ENCODE measurements around the gene INTS2.
"Not testable (repeated sequence)": the region's sequence is repeated elsewhere in the genome, so short reads cannot be mapped to it uniquely, and the experiment has no call there.

Gene INTS2

DNA sequence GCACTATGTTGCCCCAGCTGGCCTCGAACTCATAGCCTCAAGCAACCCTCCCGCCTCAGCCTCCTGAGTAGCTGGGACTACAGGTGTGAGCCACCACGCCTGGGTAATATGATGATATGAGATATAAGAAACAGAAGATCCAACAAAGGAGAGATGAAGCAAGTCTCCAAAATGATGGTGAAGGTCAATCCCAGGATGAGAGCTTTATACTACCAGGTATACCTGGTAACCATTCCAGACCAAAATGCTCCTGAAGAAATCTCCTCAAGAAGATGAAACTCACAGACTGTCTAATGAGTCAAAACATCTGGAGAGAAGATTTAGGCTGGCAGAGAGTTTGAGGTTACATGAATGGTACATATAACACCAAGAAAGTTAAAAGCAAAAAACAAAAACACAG lies 24.5 kb downstream of the INTS2 start:
- Histone ChIP-seq H3K9ac (ENCODE audit: low read length in 5 of 5) (no peak overlapping the region), H3K27ac (ENCODE audit: low read depth, low read length) (no peak overlapping the region), H3K9me3 (ENCODE audit: control insufficient read depth in 5 of 5, low read length in 5 of 5) (no peaks in the 10 kb centered on the region), H3K36me3 (ENCODE audit: control insufficient read depth in 5 of 5, insufficient read depth in 5 of 5, low read length in 5 of 5) (peaks cover 35 to 73% (median 40%) of the 10 kb centered on the region in 5 donors), H3K4me3 (ENCODE audit: low read depth in 1 of 5, low read length in 5 of 5) (no peak overlapping the region), H3K4me1 (ENCODE audit: control insufficient read depth in 5 of 5, insufficient read depth in 5 of 5, low read length in 5 of 5) (no peaks in the 10 kb centered on the region), H3K27me3 (ENCODE audit: control insufficient read depth in 5 of 5, insufficient read depth in 4 of 5, low read length in 5 of 5) (no peaks in the 10 kb centered on the region)

DNA sequence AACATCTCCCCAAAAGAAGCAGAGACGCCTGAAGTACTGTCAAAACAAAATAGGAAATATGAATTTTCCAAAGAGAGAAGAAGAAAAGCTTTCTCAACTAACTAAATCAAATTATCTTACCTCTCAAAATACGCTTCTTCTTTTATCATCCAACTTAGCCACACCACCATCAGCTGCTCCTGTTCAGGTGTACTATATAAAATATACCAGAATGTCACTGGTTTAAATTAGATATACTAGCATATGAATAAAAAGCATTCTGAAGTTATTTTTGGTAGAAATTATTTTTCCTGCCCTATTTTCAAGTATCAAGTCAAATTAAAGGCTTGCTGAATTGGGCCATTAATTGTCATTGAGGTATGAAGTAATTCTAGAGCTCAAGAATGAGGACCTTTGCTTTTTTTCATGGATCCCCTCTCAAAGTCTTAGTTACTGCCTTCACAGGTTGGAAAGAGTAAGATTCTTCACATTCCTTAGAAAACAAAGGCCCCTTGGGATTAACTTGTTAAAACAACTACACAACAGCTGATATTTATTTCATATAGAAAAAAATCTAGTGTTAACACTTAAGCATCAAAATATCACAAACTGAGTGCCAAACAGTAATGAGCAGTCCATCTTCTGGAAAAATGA lies 30.1 kb downstream of the INTS2 start:
- no peaks in the 10 kb centered on the region for H3K9me3 ChIP-seq (ENCODE audit: control insufficient read depth in 5 of 5, low read length in 5 of 5)
- no peaks in the 10 kb centered on the region for H3K4me1 ChIP-seq (ENCODE audit: control insufficient read depth in 5 of 5, insufficient read depth in 5 of 5, low read length in 5 of 5)
- H3K27me3 ChIP-seq (ENCODE audit: control insufficient read depth in 5 of 5, insufficient read depth in 4 of 5, low read length in 5 of 5) = no peaks in the 10 kb centered on the region
- no peak overlapping the region for H3K9ac ChIP-seq (ENCODE audit: low read length in 5 of 5)
- no peak overlapping the region for H3K27ac ChIP-seq (ENCODE audit: low read depth, low read length)
- H3K4me3 ChIP-seq (ENCODE audit: low read depth in 1 of 5, low read length in 5 of 5) = no peak overlapping the region
- H3K36me3 ChIP-seq (ENCODE audit: control insufficient read depth in 5 of 5, insufficient read depth in 5 of 5, low read length in 5 of 5) = peaks cover 13 to 65% (median 33%) of the 10 kb centered on the region in 5 donors

DNA sequence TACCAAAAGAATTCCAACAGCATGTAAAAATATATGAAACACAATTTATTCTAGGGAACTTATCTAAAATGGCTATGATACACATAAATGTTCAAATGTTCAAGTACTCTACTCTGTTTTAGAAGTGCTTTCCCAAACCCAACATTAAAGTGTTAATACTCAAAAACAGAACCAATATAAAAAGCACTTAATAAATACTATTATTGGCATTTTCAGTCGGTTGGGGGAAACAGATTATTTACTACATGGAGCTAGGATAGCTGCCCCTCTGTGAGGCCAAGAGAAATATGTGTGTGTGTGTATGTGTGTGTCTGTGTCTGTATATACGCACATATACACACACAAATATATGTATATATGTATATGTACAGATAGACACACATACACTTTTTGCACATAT lies 32.4 kb downstream of the INTS2 start:
- Histone ChIP-seq H3K36me3 (ENCODE audit: control insufficient read depth in 5 of 5, insufficient read depth in 5 of 5, low read length in 5 of 5) (peaks cover 9 to 67% (median 37%) of the 10 kb centered on the region in 5 donors), H3K9me3 (ENCODE audit: control insufficient read depth in 5 of 5, low read length in 5 of 5) (no peaks in the 10 kb centered on the region), H3K4me3 (ENCODE audit: low read depth in 1 of 5, low read length in 5 of 5) (no peak overlapping the region), H3K9ac (ENCODE audit: low read length in 5 of 5) (no peak overlapping the region), H3K27ac (ENCODE audit: low read depth, low read length) (no peak overlapping the region), H3K27me3 (ENCODE audit: control insufficient read depth in 5 of 5, insufficient read depth in 4 of 5, low read length in 5 of 5) (no peaks in the 10 kb centered on the region), H3K4me1 (ENCODE audit: control insufficient read depth in 5 of 5, insufficient read depth in 5 of 5, low read length in 5 of 5) (no peaks in the 10 kb centered on the region)

DNA sequence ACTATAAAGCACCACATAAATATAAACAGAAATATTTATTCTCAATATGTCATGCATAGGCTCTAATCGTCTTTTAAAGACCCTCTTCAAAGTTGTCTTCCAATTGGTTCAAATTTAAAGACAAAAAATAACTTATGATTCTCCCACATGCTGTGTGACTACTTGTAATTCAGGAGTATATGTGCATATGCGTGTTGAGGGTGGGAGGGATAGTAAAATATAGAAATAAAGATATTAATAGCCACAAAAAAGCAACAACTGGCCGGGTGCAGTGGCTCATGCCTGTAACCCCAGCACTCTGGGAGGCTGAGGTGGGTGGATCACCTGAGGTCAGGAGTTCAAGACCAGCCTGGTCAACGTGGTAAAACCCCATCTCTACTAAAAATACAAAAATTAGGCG lies 33.5 kb downstream of the INTS2 start:
- H3K4me3 ChIP-seq (ENCODE audit: low read depth in 1 of 5, low read length in 5 of 5); H3K9me3 ChIP-seq (ENCODE audit: control insufficient read depth in 5 of 5, low read length in 5 of 5); H3K27ac ChIP-seq (ENCODE audit: low read depth, low read length); H3K27me3 ChIP-seq (ENCODE audit: control insufficient read depth in 5 of 5, insufficient read depth in 4 of 5, low read length in 5 of 5); H3K9ac ChIP-seq (ENCODE audit: low read length in 5 of 5); H3K4me1 ChIP-seq (ENCODE audit: control insufficient read depth in 5 of 5, insufficient read depth in 5 of 5, low read length in 5 of 5): not testable (repeated sequence)
- H3K36me3 ChIP-seq (ENCODE audit: control insufficient read depth in 5 of 5, insufficient read depth in 5 of 5, low read length in 5 of 5) = peaks cover 11 to 67% (median 45%) of the 10 kb centered on the region in 5 donors

DNA sequence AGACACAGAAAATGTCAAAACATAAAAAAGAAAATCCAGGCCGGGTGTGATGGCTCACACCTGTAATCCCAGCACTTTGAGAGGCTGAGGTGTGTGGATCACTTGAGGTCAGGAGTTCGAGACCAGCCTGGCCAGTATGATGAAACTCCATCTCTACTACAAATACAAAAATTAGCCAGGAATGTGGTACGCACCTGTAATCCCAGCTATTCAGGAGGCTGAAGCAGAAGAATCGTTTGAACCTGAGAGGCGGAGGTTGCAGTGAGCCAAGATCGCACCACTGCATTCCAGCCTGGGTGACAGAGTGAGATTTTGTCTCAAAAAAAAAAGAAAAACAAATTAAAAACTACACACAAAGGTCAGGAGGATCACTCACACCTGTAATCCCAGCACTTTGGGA lies 40.0 kb downstream of the INTS2 start:
- not testable (repeated sequence) for H3K9ac ChIP-seq (ENCODE audit: low read length in 5 of 5); H3K9me3 ChIP-seq (ENCODE audit: control insufficient read depth in 5 of 5, low read length in 5 of 5); H3K4me3 ChIP-seq (ENCODE audit: low read depth in 1 of 5, low read length in 5 of 5); H3K27ac ChIP-seq (ENCODE audit: low read depth, low read length); H3K4me1 ChIP-seq (ENCODE audit: control insufficient read depth in 5 of 5, insufficient read depth in 5 of 5, low read length in 5 of 5); H3K27me3 ChIP-seq (ENCODE audit: control insufficient read depth in 5 of 5, insufficient read depth in 4 of 5, low read length in 5 of 5)
- peaks cover 17 to 62% (median 49%) of the 10 kb centered on the region in 5 donors for H3K36me3 ChIP-seq (ENCODE audit: control insufficient read depth in 5 of 5, insufficient read depth in 5 of 5, low read length in 5 of 5)

DNA sequence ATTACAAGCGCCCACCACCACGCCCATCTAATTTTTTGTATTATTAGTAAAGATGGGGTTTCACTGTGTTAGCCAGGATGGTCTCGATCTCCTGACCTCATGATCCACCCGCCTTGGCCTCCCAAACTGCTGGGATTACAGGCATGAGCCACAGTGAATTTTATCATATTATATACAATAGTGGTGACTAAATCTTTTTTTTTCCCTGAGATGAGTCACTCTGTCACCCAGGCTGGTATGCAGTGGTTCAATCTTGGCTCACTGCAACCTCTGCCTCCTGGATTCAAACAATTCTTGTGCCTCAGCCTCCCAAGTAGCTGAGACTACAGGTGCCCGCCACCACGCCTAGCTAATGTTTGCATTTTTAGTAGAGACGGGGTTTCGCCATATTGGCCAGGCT lies 41.9 kb downstream of the INTS2 start:
- not testable (repeated sequence) for H3K4me3 ChIP-seq (ENCODE audit: low read depth in 1 of 5, low read length in 5 of 5); H3K27ac ChIP-seq (ENCODE audit: low read depth, low read length); H3K9ac ChIP-seq (ENCODE audit: low read length in 5 of 5); H3K4me1 ChIP-seq (ENCODE audit: control insufficient read depth in 5 of 5, insufficient read depth in 5 of 5, low read length in 5 of 5); H3K27me3 ChIP-seq (ENCODE audit: control insufficient read depth in 5 of 5, insufficient read depth in 4 of 5, low read length in 5 of 5); H3K9me3 ChIP-seq (ENCODE audit: control insufficient read depth in 5 of 5, low read length in 5 of 5)
- H3K36me3 ChIP-seq (ENCODE audit: control insufficient read depth in 5 of 5, insufficient read depth in 5 of 5, low read length in 5 of 5) = peaks cover 26 to 70% (median 47%) of the 10 kb centered on the region in 5 donors

DNA sequence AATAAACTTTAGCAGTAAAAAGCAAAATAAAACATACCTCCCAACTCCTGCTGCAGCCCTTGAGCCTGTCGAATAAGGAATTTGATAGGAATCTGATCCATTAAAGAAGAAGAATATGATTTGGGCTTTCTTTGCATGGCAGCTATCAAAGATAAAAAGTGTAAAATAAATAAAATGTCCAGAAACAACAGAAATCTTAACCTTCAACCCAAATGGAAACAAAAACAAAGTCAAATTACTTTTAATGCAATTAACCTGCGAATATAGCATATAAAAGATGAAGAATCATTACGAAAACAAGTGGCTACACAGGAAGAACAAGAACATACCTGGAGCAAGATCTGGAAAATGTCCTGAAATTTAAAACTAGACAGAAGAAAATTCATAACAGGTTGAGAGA lies 42.9 kb downstream of the INTS2 start:
- no peaks in the 10 kb centered on the region for H3K4me1 ChIP-seq (ENCODE audit: control insufficient read depth in 5 of 5, insufficient read depth in 5 of 5, low read length in 5 of 5)
- H3K4me3 ChIP-seq (ENCODE audit: low read depth in 1 of 5, low read length in 5 of 5) = no peak overlapping the region
- H3K36me3 ChIP-seq (ENCODE audit: control insufficient read depth in 5 of 5, insufficient read depth in 5 of 5, low read length in 5 of 5) = peaks cover 27 to 70% (median 46%) of the 10 kb centered on the region in 5 donors
- no peak overlapping the region for H3K9ac ChIP-seq (ENCODE audit: low read length in 5 of 5)
- no peak overlapping the region for H3K27ac ChIP-seq (ENCODE audit: low read depth, low read length)
- no peaks in the 10 kb centered on the region for H3K9me3 ChIP-seq (ENCODE audit: control insufficient read depth in 5 of 5, low read length in 5 of 5)
- H3K27me3 ChIP-seq (ENCODE audit: control insufficient read depth in 5 of 5, insufficient read depth in 4 of 5, low read length in 5 of 5) = no peaks in the 10 kb centered on the region

DNA sequence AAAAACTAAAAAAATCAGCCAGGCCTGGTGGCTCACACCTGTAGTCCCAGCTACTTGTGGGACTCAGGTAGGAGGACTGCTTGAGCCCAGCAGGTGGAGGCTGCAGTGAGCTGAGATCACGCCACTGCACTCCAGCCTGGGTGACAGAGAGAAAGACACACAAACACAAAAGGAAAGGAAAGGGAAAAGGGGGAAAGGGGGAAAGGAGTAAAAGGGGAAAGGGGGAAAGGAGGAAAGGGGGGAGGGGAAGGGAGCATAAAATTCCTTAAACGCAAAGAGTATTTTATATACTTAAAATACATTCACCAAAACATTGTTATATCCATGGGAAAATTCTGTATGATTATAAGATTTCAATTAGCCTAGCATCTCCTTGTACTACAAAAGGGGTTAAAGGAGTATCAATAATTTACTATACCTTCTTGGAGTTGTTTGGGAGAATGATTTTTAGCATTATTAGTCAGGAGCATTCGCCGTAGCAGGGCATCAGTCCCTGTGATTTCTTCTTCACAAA lies 47.1 kb downstream of the INTS2 start:
- H3K27ac ChIP-seq (ENCODE audit: low read depth, low read length) = no peak overlapping the region
- H3K4me3 ChIP-seq (ENCODE audit: low read depth in 1 of 5, low read length in 5 of 5) = no peak overlapping the region
- H3K9ac ChIP-seq (ENCODE audit: low read length in 5 of 5) = no peak overlapping the region
- no peaks in the 10 kb centered on the region for H3K4me1 ChIP-seq (ENCODE audit: control insufficient read depth in 5 of 5, insufficient read depth in 5 of 5, low read length in 5 of 5)
- peaks cover 31 to 77% (median 45%) of the 10 kb centered on the region in 5 donors for H3K36me3 ChIP-seq (ENCODE audit: control insufficient read depth in 5 of 5, insufficient read depth in 5 of 5, low read length in 5 of 5)
- H3K27me3 ChIP-seq (ENCODE audit: control insufficient read depth in 5 of 5, insufficient read depth in 4 of 5, low read length in 5 of 5) = no peaks in the 10 kb centered on the region
- no peaks in the 10 kb centered on the region for H3K9me3 ChIP-seq (ENCODE audit: control insufficient read depth in 5 of 5, low read length in 5 of 5)

DNA sequence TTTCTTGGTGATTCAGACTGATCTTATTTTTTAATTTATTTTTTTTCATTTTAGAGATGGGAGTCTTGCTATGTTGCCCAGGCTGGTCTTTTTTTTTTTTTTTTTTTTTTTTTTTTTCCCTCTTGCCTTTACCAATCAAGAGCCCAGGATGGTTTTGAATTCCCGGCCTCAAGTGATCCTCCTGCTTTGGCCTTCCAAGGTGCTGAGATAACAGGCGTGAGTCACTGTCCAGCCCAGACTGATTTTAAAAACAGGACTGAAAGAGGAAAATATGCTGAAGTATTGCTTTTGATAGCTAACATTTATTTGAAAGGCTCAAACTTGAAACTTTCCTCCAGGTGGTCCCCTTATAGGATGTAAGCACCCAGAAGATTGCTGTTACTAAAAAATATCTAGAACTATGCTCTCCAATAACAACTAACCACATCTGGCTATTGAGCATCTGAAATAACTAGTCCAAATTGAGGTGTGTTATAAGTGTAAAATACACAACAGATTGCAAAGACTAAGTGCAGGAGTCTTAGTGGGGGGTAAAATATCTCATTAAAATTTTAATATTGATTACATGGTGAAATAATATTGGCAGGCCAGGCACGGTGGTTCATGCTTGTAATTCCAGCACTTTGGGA lies 48.7 kb downstream of the INTS2 start:
- no peaks in the 10 kb centered on the region for H3K4me1 ChIP-seq (ENCODE audit: control insufficient read depth in 5 of 5, insufficient read depth in 5 of 5, low read length in 5 of 5)
- H3K9me3 ChIP-seq (ENCODE audit: control insufficient read depth in 5 of 5, low read length in 5 of 5) = no peaks in the 10 kb centered on the region
- no peak overlapping the region for H3K9ac ChIP-seq (ENCODE audit: low read length in 5 of 5)
- no peaks in the 10 kb centered on the region for H3K27me3 ChIP-seq (ENCODE audit: control insufficient read depth in 5 of 5, insufficient read depth in 4 of 5, low read length in 5 of 5)
- peaks cover 30 to 74% (median 38%) of the 10 kb centered on the region in 5 donors for H3K36me3 ChIP-seq (ENCODE audit: control insufficient read depth in 5 of 5, insufficient read depth in 5 of 5, low read length in 5 of 5)
- H3K27ac ChIP-seq (ENCODE audit: low read depth, low read length) = no peak overlapping the region
- H3K4me3 ChIP-seq (ENCODE audit: low read depth in 1 of 5, low read length in 5 of 5) = no peak overlapping the region

DNA sequence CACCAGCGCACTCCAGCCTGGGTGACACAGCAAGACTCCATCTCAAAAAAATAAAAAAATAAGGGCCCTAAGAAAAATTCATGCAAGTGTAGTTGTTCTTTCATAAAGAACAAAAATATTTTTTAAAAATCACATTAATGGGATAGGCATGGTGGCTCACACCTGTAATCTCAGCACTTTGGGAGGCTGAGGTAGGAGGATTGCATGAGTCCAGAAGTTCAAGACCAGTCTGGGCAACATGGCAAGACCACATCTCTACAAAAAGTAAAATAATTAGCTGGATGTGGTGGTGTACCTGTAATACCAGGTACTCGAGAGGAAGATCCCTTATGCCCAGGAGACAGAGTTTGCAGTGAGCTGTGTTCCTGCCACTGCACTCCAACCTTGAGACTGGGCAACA lies 49.3 kb downstream of the INTS2 start:
- H3K9ac ChIP-seq (ENCODE audit: low read length in 5 of 5) = no peak overlapping the region
- no peak overlapping the region for H3K27ac ChIP-seq (ENCODE audit: low read depth, low read length)
- H3K4me1 ChIP-seq (ENCODE audit: control insufficient read depth in 5 of 5, insufficient read depth in 5 of 5, low read length in 5 of 5) = no peaks in the 10 kb centered on the region
- no peaks in the 10 kb centered on the region for H3K9me3 ChIP-seq (ENCODE audit: control insufficient read depth in 5 of 5, low read length in 5 of 5)
- H3K27me3 ChIP-seq (ENCODE audit: control insufficient read depth in 5 of 5, insufficient read depth in 4 of 5, low read length in 5 of 5) = no peaks in the 10 kb centered on the region
- peaks cover 32 to 69% (median 37%) of the 10 kb centered on the region in 5 donors for H3K36me3 ChIP-seq (ENCODE audit: control insufficient read depth in 5 of 5, insufficient read depth in 5 of 5, low read length in 5 of 5)
- H3K4me3 ChIP-seq (ENCODE audit: low read depth in 1 of 5, low read length in 5 of 5) = no peak overlapping the region
